ENCODE measurements around the gene IFITM5. TPM values are rescaled to one million over a fixed set of nuclear protein-coding genes. Genes with fewer than 3 reads are reported as not detected.

Gene IFITM5
- total RNA-seq, 1 donor from 2014 or later, result not detected

DNA sequence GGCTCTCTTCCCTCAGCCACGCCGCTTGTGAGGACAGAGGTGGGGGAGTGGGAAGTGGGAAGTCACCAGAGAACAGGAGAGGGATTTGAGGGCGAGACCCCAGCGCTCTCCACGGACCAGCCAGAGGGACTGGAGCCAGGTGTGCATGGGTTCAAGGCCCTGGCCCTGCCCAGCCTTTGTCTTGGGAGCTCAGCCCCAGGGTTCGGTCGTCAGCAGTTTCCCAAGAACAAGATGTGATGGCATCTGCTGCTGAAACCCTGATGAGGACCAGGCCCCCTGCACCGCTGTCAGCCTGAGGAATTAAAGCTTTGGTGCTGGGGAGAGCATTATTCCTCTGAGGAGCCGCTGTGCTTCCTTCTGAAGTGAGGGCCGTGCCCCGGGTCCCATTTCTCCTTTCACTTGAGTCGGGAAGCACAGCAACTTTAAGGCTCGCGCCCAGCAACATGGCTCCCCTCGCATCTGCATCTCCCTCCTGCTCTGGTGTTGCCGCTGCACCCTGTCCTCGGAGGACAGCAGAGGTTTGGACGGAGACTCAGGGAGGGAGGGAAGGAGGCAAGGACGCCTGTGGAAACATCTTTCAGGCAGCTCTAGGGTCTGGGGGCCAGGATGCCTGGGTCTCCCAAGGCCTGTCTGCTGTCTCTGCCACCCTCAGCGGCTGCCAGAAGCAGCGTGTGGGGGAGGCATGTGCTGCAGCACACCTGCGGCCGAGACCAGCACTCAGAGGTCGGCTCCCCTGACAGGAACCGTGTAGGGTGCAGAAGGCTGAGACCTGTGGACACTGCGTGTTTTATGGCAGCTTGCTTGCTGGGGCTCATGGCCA lies 3.8 kb downstream of the IFITM5 start:
- Histone ChIP-seq H3K4me3 (no peak overlapping the region), H3K36me3 (no peaks in the 10 kb centered on the region), H3K9me3 (no peaks in the 10 kb centered on the region), H3K27ac (no peak overlapping the region), H3K4me1 (peaks cover 31% of the 10 kb centered on the region), H3K27me3 (peaks cover 8% of the 10 kb centered on the region)
- TF ChIP-seq POLR2A (IDR thresholded peaks at IDR 0.05) (no peak), POLR2AphosphoS5 (IDR thresholded peaks at IDR 0.05; ENCODE audit: insufficient read depth in 1 of 2, low read depth in 1 of 2) (no peak)
- TF ChIP-seq, protein P1, sequence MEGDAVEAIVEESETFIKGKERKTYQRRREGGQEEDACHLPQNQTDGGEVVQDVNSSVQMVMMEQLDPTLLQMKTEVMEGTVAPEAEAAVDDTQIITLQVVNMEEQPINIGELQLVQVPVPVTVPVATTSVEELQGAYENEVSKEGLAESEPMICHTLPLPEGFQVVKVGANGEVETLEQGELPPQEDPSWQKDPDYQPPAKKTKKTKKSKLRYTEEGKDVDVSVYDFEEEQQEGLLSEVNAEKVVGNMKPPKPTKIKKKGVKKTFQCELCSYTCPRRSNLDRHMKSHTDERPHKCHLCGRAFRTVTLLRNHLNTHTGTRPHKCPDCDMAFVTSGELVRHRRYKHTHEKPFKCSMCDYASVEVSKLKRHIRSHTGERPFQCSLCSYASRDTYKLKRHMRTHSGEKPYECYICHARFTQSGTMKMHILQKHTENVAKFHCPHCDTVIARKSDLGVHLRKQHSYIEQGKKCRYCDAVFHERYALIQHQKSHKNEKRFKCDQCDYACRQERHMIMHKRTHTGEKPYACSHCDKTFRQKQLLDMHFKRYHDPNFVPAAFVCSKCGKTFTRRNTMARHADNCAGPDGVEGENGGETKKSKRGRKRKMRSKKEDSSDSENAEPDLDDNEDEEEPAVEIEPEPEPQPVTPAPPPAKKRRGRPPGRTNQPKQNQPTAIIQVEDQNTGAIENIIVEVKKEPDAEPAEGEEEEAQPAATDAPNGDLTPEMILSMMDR (IDR thresholded peaks at IDR 0.05), result no peak
- DNase-seq (ENCODE audit: extremely low spot score in 2 of 2), result no peak
- intact Hi-C loops (cut with DNase I), result no loop called here

DNA sequence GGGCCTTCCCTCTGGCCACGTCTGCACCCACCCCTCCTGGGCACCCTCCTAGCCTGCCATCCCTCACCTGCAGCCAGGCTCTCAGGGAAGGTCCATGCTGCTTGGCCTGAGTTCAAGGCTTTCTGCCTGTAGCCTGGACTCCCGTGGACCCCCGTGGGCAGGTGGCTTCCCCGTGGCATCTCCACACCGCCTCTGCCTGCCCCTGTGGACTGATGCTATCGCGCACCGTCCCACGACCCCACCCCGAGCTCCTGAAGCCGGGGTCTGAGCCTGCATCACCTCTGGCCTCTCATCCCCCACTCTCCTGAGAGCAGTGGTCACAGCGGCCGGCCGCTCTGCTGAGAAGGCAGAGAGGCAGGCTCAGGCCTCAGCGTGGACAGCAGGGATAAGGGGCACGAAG lies 4.5 kb downstream of the IFITM5 start:
- Histone ChIP-seq H3K27ac (no peak overlapping the region), H3K27me3 (peaks cover 7% of the 10 kb centered on the region), H3K9me3 (no peaks in the 10 kb centered on the region), H3K4me1 (peaks cover 26% of the 10 kb centered on the region), H3K36me3 (no peaks in the 10 kb centered on the region), H3K4me3 (no peak overlapping the region)
- no peak for DNase-seq (ENCODE audit: extremely low spot score in 2 of 2)
- TF ChIP-seq POLR2A (IDR thresholded peaks at IDR 0.05) (no peak), POLR2AphosphoS5 (IDR thresholded peaks at IDR 0.05; ENCODE audit: insufficient read depth in 1 of 2, low read depth in 1 of 2) (no peak)
- intact Hi-C loops (cut with DNase I), result no loop called here

DNA sequence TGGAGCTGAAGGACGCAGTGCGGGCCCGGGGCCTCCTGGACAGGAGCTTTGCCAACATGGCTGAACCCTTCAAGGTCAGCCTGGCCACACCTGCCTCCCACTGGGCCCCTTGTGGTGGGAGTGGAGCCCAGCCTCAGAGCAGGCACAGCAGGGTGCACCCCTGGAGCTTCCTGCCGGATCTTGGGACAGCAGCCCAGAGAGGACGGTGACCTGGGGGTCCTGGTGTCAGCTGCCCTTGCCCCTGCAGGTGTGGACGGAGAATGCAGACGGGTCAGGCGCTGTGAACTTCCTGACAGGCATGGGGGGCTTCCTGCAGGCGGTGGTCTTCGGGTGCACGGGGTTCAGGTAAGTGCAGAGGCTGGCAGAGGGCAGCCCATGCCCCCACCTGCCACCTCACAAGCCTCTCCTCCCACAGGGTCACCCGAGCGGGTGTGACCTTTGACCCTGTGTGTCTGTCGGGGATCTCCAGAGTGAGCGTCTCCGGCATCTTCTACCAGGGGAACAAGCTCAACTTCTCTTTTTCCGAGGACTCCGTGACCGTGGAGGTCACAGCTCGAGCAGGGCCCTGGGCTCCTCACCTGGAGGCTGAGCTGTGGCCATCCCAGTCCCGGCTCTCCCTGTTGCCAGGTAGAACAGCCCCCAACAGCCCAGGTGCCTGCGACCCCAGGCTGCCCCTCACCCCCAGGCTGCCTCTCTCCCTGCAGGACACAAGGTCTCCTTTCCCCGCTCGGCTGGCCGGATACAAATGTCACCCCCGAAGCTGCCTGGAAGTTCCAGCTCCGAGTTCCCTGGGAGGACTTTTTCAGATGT lies 5.3 kb downstream of the IFITM5 start:
- no peak for DNase-seq (ENCODE audit: extremely low spot score in 2 of 2)

DNA sequence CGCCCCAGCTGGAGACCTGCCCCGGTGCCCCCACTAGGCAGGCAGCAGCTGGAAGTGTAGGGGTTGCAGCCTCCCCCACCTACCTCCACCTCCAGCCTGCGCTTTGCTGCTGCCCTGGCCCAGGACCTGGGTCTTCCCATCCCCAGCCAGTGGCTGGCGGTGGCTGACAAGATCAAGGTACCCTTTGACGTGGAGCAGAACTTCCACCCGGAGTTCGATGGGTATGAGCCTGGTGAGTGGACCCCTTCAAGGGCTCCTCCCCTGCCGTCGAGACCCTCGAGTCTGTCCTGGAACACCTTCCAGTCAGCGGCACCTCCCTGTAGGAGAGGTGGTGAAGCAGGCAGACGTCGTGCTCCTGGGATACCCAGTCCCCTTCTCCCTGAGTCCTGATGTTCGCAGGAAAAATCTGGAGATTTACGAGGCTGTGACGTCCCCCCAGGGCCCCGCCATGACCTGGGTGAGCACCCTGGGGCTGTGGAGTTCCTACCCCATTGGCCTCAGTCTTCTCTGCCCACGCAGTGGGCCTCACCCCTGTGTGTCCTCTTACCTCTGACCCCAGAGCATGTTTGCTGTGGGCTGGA lies 6.0 kb downstream of the IFITM5 start:
- intact Hi-C loops (cut with DNase I), result no loop called here
- TF ChIP-seq, protein P1 (IDR thresholded peaks at IDR 0.05), result no peak
- TF ChIP-seq POLR2AphosphoS5 (IDR thresholded peaks at IDR 0.05; ENCODE audit: insufficient read depth in 1 of 2, low read depth in 1 of 2) (no peak), POLR2A (IDR thresholded peaks at IDR 0.05) (no peak)

More for the DNA sequence above, 5.3 kb downstream of the IFITM5 start:
- H3K27me3 ChIP-seq, result no peaks in the 10 kb centered on the region
- no peaks in the 10 kb centered on the region for H3K9me3 ChIP-seq
- H3K36me3 ChIP-seq, result no peaks in the 10 kb centered on the region
- no peak overlapping the region for H3K4me3 ChIP-seq
- intact Hi-C loops (cut with DNase I), result no loop called here
- TF ChIP-seq, protein P1 (IDR thresholded peaks at IDR 0.05), result no peak
- TF ChIP-seq POLR2A (IDR thresholded peaks at IDR 0.05) (no peak), POLR2AphosphoS5 (IDR thresholded peaks at IDR 0.05; ENCODE audit: insufficient read depth in 1 of 2, low read depth in 1 of 2) (no peak)
- peaks cover 29% of the 10 kb centered on the region for H3K4me1 ChIP-seq
- H3K27ac ChIP-seq, result no peak overlapping the region

More for the DNA sequence above, 6.0 kb downstream of the IFITM5 start:
- DNase-seq (ENCODE audit: extremely low spot score in 2 of 2), result no peak
- H3K27me3 ChIP-seq, result no peaks in the 10 kb centered on the region
- no peak overlapping the region for H3K27ac ChIP-seq
- H3K4me1 ChIP-seq, result peaks cover 26% of the 10 kb centered on the region
- no peaks in the 10 kb centered on the region for H3K36me3 ChIP-seq
- H3K4me3 ChIP-seq, result no peak overlapping the region
- no peaks in the 10 kb centered on the region for H3K9me3 ChIP-seq
